HCT116 (cell line): ENCODE data around the gene KCNC1. TPM values are rescaled to one million over a fixed set of nuclear protein-coding genes. Genes with fewer than 3 reads are reported as not detected.

Experiments
- ATAC-seq: fragments of 200-7000 bp; cut with Tn5 transposase; 2 replicates; pipeline ENCODE4 v1.9.1; 2020; ENCODE audit warnings: mild to moderate bottlenecking, moderate library complexity
- BruUV-seq: library from RNA; stranded (reverse); fragments of 400-500 nt; replicated peaks from 2 replicates; lab custom pipeline; 2021; lab: Mats Ljungman, UMichigan
- CTCF ChIA-PET: fragments of 300-600 bp; sonication (Branson Sonifier 250); formaldehyde crosslinking; loops from one replicate; lab custom pipeline; 2021; ENCODE audit warnings: antibody characterized with exemption; lab: Charles Lee
- POLR2A ChIA-PET: fragments of 300-600, 350-600 bp; sonication (Branson Sonifier 250); formaldehyde crosslinking; loops from one replicate; lab custom pipeline; 2021; ENCODE audit warnings: antibody characterized with exemption; lab: Charles Lee
- RAD21 ChIA-PET, 2 experiments: fragments of 300-600 bp; sonication (Branson Sonifier 250); formaldehyde crosslinking; loops; one replicate each; lab custom pipeline; 2023; ENCODE audit warnings: low total read pairs in 2 of 2; ENCODE audit not compliant: uncharacterized antibody in 2 of 2, unreplicated experiment in 2 of 2, low non-redundant PET in 1 of 2; lab: Charles Lee
- DNase-seq: peaks from one replicate; pipeline ENCODE4 v3.0.0-alpha.2; 2010; ENCODE audit warnings: low read depth, low spot score
- H2AFZ ChIP-seq: fragments of 200-600 bp; shearing (Covaris generic), sonication (generic); 2 replicates; pipeline ENCODE4 v1.6.1; 2017; ENCODE audit warnings: low read depth, mixed run types, mixed read lengths, antibody characterized with exemption, low read length; ENCODE audit not compliant: poor library complexity, severe bottlenecking
- H3K27ac ChIP-seq: 2 replicates; pipeline ENCODE4 v1.5.1; 2012; ENCODE audit warnings: low read depth, low read length
- H3K27me3 ChIP-seq: fragments of 200-600 bp; sonication (generic); 2 replicates; pipeline ENCODE4 v1.6.1; 2016; ENCODE audit warnings: mixed run types, low read length, mixed read lengths; ENCODE audit not compliant: insufficient read depth
- H3K36me3 ChIP-seq, 2 experiments: fragments of 200-500 bp in 1 of 2; fragments of 200-600 bp in 1 of 2; sonication (Bioruptor generic) in 1 of 2; sonication (generic) in 1 of 2; 2 replicates each; pipeline versions ENCODE4 v1.5.1 to v1.6.1; 2014 to 2016; ENCODE audit warnings: low read length in 2 of 2, inconsistent platforms in 1 of 2, mixed read lengths in 1 of 2, mixed run types in 1 of 2; ENCODE audit not compliant: insufficient read depth in 2 of 2, control insufficient read depth in 1 of 2
- H3K4me1 ChIP-seq, 2 experiments: fragments of 200-600 bp in 1 of 2; sonication (generic) in 1 of 2; 2 replicates each; pipeline versions ENCODE4 v1.5.1 to v1.6.1; 2012 to 2017; ENCODE audit warnings: low read length in 2 of 2, inconsistent platforms in 1 of 2, mild to moderate bottlenecking in 1 of 2, mixed read lengths in 1 of 2, mixed run types in 1 of 2, moderate library complexity in 1 of 2; ENCODE audit not compliant: insufficient read depth in 2 of 2, control insufficient read depth in 1 of 2
- H3K4me2 ChIP-seq: fragments of 200-600 bp; sonication (generic); 2 replicates; pipeline ENCODE4 v1.6.1; 2017; ENCODE audit warnings: mixed run types, low read length, mixed read lengths
- H3K4me3 ChIP-seq, 2 experiments: fragments of 200-600 bp in 1 of 2; sonication (generic) in 1 of 2; replicated peaks in 1 of 2; 2 replicates each; pipeline ENCODE4 v1.5.1; 2011 to 2016; ENCODE audit warnings: low read length in 2 of 2, control low read depth in 1 of 2, low read depth in 1 of 2, mild to moderate bottlenecking in 1 of 2, mixed read lengths in 1 of 2, mixed run types in 1 of 2
- H3K79me2 ChIP-seq: fragments of 200-600 bp; sonication (generic); 2 replicates; pipeline ENCODE4 v1.6.1; 2017; ENCODE audit warnings: mild to moderate bottlenecking, mixed run types, low read length, moderate library complexity, mixed read lengths; ENCODE audit not compliant: insufficient read depth
- H3K9ac ChIP-seq: fragments of 200-600 bp; sonication (generic); 2 replicates; pipeline ENCODE4 v1.6.1; 2016; ENCODE audit warnings: low read length, mixed read lengths
- H3K9me2 ChIP-seq: fragments of 200-600 bp; sonication (generic), shearing (Covaris generic); 2 replicates; pipeline ENCODE4 v1.6.1; 2017; ENCODE audit warnings: mixed run types, mild to moderate bottlenecking, moderate library complexity; ENCODE audit not compliant: insufficient read depth
- H3K9me3 ChIP-seq, 2 experiments: fragments of 200-500 bp in 1 of 2; fragments of 200-600 bp in 1 of 2; sonication (Bioruptor generic) in 1 of 2; sonication (generic) in 1 of 2; 2 replicates each; pipeline ENCODE4 v1.6.1; 2014 to 2017; ENCODE audit warnings: low read length in 2 of 2, mixed read lengths in 2 of 2, inconsistent platforms in 1 of 2, low read depth in 1 of 2, mild to moderate bottlenecking in 1 of 2, mixed run types in 1 of 2, moderate library complexity in 1 of 2; ENCODE audit not compliant: control insufficient read depth in 1 of 2, insufficient read depth in 1 of 2
- H4K20me1 ChIP-seq: fragments of 200-600 bp; sonication (generic), shearing (Covaris generic); 2 replicates; pipeline ENCODE4 v1.6.1; 2017; ENCODE audit warnings: mixed run types, mild to moderate bottlenecking, moderate library complexity; ENCODE audit not compliant: insufficient read depth
- CEBPB ChIP-seq: IDR thresholded peaks from 2 replicates; pipeline ENCODE4 v1.6.1; 2012; ENCODE audit warnings: low read depth
- EGR1 ChIP-seq: IDR thresholded peaks from 2 replicates; pipeline ENCODE4 v1.6.1; 2012; ENCODE audit warnings: low read depth
- EZH2 ChIP-seq: fragments of 200-600 bp; sonication (generic); IDR thresholded peaks from 2 replicates; pipeline ENCODE4 v1.6.1; 2017; ENCODE audit warnings: antibody characterized with exemption, mixed run types
- EZH2phosphoT487 ChIP-seq: fragments of 200-600 bp; IDR thresholded peaks from 2 replicates; pipeline ENCODE4 v1.6.1; 2018; ENCODE audit warnings: antibody characterized with exemption, borderline replicate concordance
- FOSL1 ChIP-seq: IDR thresholded peaks from 2 replicates; pipeline ENCODE4 v1.6.1; 2012; ENCODE audit warnings: low read depth
- RAD21 ChIP-seq: IDR thresholded peaks from 2 replicates; pipeline ENCODE4 v1.6.1; 2012; ENCODE audit warnings: low read depth, mild to moderate bottlenecking
- SRF ChIP-seq: IDR thresholded peaks from 2 replicates; pipeline ENCODE4 v1.6.1; 2012; ENCODE audit warnings: low read depth
- TCF7L2 ChIP-seq: IDR thresholded peaks from 2 replicates; pipeline ENCODE4 v1.7.0; 2011; ENCODE audit warnings: borderline replicate concordance, inconsistent platforms; ENCODE audit not compliant: insufficient read depth, insufficient read length; ENCODE audit errors: extremely low read depth
- ZFX ChIP-seq: fragments of 450-650 bp; IDR thresholded peaks from 2 replicates; pipeline ENCODE4 v1.6.1; 2017
- ZNF274 ChIP-seq: fragments of 200-500 bp; sonication (Bioruptor generic); IDR thresholded peaks from 2 replicates; pipeline ENCODE4 v1.6.1; 2014; ENCODE audit warnings: mild to moderate bottlenecking, low read depth, low read length, inconsistent platforms
- intact Hi-C: fragments of 100-400 bp; cut with micrococcal nuclease; formaldehyde crosslinking; loops from 2 replicates; pipeline ENCODE4 v1.10.0; 2022
- total RNA-seq: library from RNA; stranded (reverse); gene quantifications from one replicate; pipeline ENCODE4 v1.2.1, GENCODE V29; 2021; ENCODE audit not compliant: unreplicated experiment
- TF ChIP-seq, protein P1 (sequence below), 3 experiments: fragments of 200-600 bp in 1 of 3; sonication (generic) in 1 of 3; IDR thresholded peaks in 2 of 3; conservative IDR thresholded peaks in 1 of 3; 2 replicates each; pipeline ENCODE4 v1.5.1; 2012 to 2017; ENCODE audit warnings: low read depth in 2 of 3, low read length in 2 of 3, antibody characterized with exemption in 1 of 3, borderline replicate concordance in 1 of 3, control low read depth in 1 of 3, mild to moderate bottlenecking in 1 of 3, mixed read lengths in 1 of 3, mixed run types in 1 of 3, moderate library complexity in 1 of 3; ENCODE audit not compliant: insufficient read depth in 1 of 3

Gene KCNC1
- total RNA-seq, 1 experiment from 2014 or later: 0.12 TPM

DNA sequence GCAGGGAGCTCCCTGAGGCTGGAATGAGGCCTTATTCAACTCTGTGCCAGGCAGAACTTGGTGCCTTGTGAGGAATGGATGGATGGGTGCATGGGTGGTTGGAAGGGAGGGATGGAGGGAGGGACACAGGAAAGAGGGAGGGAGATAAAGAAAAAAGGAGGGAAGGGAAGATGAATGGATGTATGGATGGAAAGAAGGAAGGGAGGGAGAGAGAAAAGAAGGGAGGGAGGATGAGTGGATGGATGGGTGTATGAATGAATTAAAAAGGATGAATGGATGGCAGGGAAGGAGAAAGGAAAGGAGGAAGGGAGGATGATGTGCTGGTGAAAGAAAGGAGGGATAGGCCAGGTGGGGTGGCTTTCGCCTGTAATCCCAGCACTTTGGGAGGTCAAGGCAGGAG, 34.6 kb downstream of the KCNC1 start (continued):
- TF ChIP-seq EZH2phosphoT487 (no peak), EZH2 (no peak)

DNA sequence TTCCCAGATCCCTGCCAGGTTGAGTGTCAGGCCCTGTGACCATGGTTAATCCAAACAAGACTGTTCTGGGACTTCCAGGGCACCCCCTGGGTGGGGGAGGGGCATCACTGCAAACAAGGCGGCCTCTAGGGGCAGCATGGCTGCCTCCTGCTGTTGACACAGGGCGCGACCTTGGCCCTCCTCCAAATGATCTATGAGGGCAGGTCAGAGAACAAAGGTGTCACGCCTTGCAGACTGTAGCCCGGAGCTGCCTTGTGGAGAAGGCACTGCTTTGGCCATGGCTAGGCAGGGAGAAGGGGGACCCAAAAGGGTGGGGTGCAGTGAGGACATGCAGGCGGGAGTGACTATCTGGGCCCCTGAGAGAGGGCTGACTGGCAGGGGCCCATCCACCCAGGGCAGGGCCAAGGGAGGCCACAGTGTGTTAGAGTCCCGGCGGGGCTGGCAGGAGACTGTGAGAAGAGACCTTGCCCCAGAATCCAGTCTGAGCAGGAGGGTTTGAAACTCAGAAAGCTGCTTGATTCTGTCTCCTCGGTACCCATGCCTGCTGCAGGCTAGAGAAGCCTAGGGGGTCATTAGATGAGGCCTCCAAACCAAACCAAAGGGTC, 35.6 kb downstream of the KCNC1 start:
- Histone ChIP-seq H3K9me2 (no peaks in the 10 kb centered on the region), H3K4me3 (no peak overlapping the region), H3K27ac (no peak overlapping the region), H4K20me1 (no peaks in the 10 kb centered on the region), H3K9ac (no peak overlapping the region), H3K27me3 (no peaks in the 10 kb centered on the region), H3K4me2 (no peak overlapping the region), H3K36me3 (no peaks in the 10 kb centered on the region), H3K4me1 (peaks cover 3 to 6% of the 10 kb centered on the region in 2 experiments; a peak in 3 of 4 replicates), H2AFZ (no peak overlapping the region), H3K9me3 (no peaks in the 10 kb centered on the region), H3K79me2 (no peaks in the 10 kb centered on the region)
- DNase-seq: no peak
- ChIA-PET CTCF (interaction anchor here (1.3 to 1.8 kb wide), 2 partner anchors 203 to 208 kb away, joined by 3 to 5 read pairs; no protein-coding TSS in a partner anchor), POLR2A (no interaction called here), RAD21 (no interaction called here)
- TF ChIP-seq CEBPB (no peak), RAD21 (no peak), EGR1 (no peak), TCF7L2 (no peak), ZNF274 (no peak), ZFX (no peak), SRF (no peak), FOSL1 (no peak)
- TF ChIP-seq, protein P1, sequence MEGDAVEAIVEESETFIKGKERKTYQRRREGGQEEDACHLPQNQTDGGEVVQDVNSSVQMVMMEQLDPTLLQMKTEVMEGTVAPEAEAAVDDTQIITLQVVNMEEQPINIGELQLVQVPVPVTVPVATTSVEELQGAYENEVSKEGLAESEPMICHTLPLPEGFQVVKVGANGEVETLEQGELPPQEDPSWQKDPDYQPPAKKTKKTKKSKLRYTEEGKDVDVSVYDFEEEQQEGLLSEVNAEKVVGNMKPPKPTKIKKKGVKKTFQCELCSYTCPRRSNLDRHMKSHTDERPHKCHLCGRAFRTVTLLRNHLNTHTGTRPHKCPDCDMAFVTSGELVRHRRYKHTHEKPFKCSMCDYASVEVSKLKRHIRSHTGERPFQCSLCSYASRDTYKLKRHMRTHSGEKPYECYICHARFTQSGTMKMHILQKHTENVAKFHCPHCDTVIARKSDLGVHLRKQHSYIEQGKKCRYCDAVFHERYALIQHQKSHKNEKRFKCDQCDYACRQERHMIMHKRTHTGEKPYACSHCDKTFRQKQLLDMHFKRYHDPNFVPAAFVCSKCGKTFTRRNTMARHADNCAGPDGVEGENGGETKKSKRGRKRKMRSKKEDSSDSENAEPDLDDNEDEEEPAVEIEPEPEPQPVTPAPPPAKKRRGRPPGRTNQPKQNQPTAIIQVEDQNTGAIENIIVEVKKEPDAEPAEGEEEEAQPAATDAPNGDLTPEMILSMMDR (IDR thresholded peaks at IDR 0.05 in 2 of 3, conservative IDR thresholded peaks at IDR 0.05 in 1 of 3; ENCODE audit: borderline replicate concordance in 1 of 3, insufficient read depth in 1 of 3, low read depth in 2 of 3, low read length in 2 of 3): peak in 2 of 3 experiments; percentile 48 to 53; a peak in 4 of 6 replicates
- no TSS peak for BruUV-seq
- intact Hi-C loops: no loop called here
- peak; percentile 36; the same call in 1 of the 2 replicates for ATAC-seq
